GM21360 (cell line): ENCODE results near the gene SLC44A3.
A peak's percentile ranks its signal among the peaks of the same experiment; 100 is the strongest.

Source experiments
- ATAC-seq: cut with Tn5 transposase; IDR thresholded peaks from one replicate; pipeline ENCODE4 v1.9.1; 2021; ENCODE audit warnings: mild to moderate bottlenecking, moderate library complexity; ENCODE audit not compliant: unreplicated experiment

SLC44A3 gene

DNA sequence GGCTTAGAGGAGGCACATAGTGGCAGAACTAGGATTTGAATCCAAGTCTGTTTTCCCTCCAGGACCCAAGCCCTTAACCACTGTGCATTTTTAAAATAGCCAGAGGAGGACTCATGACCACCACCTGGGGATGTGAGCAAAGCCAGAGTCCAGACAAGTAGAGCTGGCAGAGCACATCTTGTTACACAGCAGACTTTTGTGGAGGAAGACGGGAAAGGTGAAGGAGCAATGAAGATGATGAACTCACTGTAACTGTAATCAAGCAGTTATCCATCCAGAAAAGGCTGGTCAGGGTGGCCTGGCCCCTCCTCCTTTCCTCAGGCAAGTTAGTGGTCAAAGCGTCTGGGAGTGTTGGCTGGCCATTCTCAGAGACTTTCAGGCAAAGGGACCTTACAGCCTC, 50.9 kb downstream of the SLC44A3 start:
- ATAC-seq = no peak

DNA sequence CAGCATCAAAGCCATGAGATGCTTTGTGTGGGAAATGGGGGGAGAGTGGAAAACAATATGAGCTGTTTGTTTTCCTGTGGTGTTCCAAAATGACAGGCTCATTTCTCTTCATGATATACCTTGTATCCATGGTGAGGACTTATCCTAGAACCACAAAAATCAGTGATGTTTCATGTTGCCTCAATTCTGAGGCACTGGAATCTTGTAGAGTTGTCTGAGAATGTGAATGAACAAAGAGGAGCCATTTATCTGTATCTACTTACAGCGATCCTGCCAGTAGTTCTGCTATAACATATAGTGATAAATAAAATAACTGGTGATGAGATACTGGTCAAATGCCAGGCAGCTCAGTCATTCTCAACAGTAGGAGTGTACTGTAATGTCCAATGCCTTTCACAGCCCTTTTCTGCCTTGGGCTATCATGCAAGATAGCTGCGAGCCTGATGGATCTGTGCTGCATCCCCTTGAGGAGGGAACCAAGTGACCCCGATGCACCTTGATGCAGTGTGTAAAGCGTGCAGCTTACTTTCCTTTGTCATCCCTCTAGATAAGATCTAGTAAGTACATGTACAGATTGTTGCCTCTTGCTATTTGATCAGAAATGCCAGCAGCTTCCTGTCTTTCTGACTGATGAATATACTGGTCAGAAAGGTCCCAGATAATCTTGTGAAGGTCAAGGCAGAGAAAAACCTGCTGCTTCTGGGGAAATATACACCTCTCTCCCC, 52.8 kb downstream of the SLC44A3 start:
- ATAC-seq = no peak

DNA sequence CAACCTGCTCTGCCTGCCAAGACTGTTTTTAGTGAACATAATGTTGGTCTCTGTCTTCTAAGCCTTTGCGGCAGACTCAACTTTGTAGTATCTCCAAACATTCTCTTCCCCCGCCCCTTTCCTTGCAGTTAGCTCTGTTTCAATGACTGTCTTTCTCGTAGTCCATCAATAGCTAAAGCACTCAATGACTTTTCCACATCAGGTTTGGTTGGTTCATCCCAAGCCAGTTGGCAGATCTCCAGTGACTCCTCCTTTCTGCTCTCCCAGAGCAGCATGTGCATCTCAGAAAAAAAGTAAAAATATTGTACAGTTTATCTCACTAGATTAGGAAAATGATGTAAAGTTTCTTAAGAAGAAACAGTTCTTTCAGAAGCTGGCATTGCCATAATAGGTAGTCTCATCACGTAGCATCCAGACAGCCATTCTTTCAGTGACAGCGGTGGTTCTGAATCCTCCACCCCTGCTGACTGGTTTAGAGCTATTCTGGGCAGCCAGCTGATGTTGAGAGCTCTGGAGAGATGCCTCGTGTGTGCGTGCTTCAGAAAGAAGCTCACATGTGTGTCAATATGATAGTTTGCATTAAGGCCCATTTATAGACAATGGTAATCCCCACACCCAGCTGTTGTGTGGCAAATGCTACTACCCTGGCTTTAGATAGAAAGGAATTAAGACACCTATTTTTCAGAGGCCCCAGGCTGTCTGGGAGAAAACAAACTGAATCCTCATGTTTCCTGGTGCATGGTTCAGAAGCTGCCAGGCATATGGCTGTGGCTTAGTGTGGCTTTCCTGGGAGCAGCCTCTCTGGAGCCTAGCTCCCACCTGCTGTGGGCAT, 53.6 kb downstream of the SLC44A3 start:
- ATAC-seq = peak; percentile 49

DNA sequence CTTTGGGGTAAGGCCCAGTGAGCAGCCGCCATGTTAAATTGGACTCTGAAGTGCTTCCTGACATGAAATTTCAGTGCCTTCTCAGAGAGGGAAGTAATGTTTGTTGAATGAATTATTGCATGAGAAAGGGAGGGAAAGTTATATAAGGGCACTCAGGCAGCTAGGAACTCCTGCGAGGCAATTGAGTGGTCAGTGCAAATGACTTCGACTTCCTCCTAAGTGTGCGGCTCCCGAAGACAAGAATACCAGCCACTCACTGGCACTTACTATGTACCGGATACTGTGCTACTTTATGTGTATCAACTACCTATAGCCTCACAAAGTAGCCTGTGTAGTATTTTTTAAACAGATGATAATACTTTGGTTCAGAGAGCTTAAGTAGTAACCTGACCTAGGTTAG, 54.3 kb downstream of the SLC44A3 start:
- ATAC-seq = no peak

DNA sequence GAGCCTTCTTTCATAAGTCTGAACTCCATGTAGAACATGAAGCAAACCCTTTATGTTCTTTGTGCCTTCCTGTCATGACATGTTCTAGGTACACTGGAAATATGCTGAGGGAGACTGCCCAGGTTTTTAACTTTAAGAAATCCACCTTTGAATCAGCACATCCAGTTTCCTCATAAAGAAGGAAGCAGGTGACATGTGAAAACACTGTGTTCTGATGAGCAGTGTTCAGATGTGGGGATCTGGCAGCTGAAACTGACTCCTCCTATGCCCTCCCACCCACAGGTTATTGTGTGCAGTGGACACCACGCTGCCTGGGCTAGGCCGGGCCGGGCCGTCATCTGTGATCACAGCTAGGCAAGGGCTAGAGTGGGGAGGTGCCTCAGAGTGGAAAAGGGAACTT, 55.6 kb downstream of the SLC44A3 start:
- ATAC-seq = no peak

DNA sequence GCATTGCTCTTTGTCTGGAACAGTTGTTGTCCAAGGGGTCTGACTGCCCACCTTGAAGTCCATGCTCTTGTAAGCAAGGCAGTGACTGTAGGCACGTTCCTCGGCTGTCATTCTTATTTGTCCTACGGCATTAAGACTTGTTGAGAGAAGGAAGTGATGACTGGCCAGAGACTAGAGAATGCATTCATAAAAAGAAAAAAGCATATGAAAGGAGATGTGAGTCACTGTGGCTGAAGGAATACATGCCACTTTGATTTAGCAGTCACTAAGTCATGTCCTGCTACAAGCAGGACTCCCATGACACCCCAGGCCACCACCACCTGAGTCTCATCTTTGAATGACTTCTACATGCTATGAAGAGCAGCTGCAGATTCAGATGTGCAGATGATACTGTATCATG, 56.2 kb downstream of the SLC44A3 start:
- no peak for ATAC-seq

DNA sequence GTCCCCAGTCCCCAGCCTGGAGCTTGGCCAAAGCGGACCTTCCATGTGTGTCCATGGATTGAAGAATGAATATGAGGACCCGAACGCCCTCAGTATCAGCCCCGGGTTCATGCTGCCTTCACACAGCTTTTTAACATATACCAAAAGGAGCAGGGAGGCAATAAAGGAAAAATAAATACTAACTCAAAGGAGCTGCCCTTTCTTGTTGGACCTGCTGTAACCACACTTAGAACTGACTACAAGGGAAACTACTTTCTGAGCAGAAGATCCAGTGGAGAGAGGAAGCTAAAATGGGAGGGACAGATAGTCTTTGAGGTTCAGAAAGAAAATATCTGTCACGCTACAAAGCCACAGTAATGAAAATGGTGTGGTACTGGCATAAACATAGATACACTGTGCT, 58.2 kb downstream of the SLC44A3 start:
- no peak for ATAC-seq

DNA sequence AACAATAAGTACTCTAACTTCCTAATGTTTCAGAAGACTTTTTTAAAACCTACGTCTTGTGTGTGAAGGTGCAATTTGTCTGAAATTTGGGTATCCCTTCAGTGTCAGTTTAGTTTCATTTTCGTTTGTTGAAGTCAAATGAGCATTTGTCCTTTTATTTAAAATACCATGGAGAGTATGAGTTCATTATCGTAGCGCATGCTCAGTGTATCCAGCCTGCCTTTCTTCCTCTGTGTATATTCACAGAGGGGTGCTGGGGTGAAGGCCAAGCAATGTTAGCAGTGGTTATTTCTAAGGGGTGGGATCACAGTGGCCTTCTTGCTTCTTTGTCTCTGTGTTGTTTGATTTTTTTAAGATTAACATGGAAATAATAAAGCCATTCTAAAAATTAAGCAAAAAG, 63.5 kb downstream of the SLC44A3 start:
- peak; percentile 51 for ATAC-seq

DNA sequence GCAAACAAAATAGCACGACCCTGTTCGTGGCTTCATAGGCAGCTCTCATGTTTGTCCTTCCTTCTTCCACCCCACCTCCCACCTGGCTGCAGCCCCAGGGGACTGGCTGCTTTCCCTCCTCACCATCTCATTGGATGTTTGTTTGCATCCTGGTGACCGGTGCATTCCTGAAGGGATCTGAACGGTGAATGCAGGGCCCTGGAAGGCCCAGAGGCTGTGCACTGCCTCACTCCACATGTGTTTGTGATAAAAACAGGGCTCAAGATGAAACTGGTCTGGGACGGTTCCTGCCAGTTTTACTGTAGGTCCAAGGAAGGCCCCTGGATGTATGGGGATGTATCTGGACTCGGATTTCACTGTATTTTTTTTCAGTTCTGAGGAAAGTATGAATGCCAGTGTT, 63.9 kb downstream of the SLC44A3 start:
- ATAC-seq = no peak

DNA sequence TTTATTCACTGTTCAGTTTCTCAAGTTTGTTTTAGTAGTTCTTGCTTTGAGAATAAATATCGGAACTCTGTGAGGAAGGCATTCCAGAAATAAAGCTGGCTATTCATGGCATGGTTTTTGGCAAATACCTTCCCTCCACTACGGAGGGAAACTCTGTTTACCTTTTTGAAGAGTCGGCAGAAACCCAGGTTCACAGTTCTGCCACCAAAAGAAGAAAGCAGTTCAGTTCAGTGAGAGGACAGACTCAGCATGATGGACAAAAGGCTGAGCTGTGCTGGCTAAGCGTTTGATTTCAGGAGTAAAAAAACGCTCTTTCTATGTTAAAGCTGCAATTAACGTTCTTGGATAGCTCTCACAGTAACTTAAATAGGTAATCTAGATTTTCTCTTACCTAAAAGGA, 64.3 kb downstream of the SLC44A3 start:
- no peak for ATAC-seq

DNA sequence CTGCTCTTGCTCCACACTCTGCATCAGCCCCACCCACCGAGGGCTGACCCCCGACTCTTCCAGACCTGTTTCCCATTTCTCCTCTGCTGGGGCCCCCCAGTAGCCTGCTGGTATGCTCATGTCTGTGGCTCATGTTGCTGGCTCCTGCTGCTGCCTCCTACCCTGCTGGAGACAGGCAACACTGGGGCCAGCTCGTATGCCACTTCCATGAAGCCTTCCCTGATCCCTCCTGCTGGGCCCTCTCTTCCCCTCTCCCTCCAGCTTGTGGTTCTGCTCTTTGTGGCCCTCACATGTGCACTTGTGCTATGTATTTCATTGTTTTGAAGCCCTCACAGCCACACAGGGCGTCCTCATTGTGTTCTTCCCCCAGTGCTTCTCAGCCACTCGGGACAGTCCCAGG, 66.2 kb downstream of the SLC44A3 start:
- no peak for ATAC-seq

DNA sequence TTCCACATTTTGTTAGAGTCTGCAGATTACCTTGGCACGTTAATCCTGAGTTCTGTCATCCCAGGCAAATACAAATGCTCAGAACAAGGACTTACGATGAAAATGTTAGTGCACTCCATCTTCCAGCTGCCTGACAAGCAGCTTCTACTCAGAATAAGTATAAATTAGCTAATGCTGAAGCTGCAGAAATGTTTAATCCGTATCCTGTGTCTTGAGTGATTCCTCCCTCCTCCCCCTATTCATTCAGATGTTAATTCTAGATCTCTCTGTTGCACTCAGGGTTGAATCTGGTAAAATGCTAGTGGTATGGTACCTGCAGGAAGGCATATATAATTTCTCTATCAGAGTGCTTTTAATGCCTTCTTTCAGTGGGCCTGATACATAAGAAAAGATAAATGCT, 66.9 kb downstream of the SLC44A3 start:
- ATAC-seq = no peak

DNA sequence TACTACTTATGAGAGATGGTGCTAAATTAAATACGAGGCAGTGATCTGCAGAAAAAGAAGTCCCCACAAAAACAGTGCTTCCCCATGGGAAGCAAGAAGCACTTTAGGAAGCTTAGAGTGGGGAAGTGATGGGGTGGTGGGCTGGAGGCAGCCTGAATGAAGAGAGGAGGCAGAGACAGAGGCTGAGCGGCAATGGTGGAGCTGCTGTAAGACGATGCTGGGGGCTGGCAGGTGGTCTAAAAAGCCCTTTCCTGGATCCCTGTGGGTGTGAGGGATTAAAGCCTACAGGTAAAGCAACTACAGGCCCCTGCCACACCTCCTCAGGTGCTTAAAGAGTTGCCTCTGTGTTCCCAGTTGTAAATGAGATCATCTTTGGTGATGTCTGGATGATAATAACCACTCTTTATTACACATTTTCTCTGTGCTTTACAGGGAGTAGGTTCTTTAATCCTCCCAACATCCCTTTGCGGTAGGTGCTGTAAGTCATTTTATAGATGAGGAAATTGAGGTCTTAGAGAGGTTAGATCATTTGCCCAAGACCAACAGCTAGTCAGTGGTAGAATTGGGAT, 67.5 kb downstream of the SLC44A3 start:
- ATAC-seq = no peak

DNA sequence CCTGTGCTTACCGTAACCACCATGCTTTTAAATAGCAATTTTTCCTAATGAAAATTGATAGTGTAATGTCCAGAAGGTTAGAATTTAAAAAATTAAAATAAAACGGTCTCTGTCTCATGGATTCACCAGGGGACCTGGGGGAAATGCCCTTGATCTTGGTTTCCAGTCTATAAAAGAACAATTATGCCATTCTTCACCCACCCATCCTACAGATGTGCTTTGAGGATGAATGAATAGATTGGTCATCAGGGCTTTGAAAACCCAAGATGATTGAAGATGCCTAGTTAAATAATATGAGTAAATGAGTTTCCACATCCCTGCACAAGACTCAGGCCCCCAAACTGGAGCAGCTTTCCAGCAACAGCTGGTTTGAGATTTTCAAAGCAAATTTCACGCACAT, 68.0 kb downstream of the SLC44A3 start:
- ATAC-seq = no peak

DNA sequence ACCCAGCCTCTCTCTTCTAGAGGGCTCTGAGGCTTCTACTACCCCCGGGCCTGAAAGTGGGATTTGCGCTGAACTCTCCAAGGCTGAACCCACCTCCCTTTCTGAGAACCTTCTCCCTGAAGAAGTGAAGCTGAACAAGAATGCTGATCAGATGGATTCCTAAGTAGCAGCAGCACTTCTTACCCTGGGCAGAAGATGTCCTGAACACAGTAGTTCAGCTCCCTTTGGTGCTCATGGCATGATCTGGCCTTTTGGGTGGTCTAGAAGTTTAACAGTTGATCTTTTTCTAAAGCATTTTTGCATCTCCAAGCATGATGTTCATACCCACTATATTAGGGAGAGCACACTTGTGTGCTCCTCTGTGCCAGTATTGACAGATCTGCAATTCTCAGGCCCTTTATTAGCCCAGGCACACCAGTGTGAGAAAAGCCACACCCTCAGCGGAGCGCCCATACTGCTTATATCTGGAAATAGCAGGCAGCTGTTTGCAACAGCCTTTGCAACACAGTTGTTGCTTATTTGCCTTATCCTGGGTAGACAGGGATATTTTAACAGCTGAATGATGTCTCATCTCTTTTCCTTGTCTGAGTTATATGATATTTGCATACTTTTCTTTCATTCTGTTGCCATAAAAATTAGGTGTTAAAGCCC, 72.6 kb downstream of the SLC44A3 start:
- ATAC-seq = no peak

DNA sequence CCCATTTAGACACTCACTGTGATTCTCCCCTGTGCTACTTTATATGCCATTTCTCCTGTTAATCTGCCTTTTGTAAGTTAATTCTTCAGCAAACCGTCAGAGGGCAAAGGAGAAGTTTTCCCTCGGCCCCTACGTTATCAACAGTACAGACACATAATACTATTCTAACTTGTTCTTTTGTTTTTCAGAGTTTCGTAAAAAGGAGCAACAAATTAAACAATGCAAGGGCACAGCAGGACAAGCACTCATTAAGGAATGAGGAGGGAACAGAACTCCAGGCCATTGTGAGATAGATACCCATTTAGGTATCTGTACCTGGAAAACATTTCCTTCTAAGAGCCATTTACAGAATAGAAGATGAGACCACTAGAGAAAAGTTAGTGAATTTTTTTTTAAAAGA, 74.5 kb downstream of the SLC44A3 start:
- no peak for ATAC-seq

DNA sequence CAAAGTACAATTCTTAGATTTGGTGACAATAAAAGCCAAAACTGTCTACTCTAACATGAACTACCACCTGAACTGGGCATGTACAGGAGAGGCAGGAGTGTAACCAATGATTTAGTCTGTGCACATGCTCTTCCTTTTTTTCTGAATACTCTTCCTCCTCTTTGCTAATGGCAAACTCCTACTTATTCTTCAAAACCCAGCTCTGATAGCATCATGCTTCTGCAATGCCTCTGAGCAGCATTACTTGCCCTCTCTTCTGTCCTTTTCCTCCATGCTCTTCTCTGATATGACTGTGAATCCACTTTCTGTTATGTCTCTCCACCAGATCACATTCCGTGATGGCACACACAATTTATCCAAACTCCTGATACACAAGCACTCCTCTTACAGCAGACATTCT, 75.4 kb downstream of the SLC44A3 start:
- no peak for ATAC-seq

DNA sequence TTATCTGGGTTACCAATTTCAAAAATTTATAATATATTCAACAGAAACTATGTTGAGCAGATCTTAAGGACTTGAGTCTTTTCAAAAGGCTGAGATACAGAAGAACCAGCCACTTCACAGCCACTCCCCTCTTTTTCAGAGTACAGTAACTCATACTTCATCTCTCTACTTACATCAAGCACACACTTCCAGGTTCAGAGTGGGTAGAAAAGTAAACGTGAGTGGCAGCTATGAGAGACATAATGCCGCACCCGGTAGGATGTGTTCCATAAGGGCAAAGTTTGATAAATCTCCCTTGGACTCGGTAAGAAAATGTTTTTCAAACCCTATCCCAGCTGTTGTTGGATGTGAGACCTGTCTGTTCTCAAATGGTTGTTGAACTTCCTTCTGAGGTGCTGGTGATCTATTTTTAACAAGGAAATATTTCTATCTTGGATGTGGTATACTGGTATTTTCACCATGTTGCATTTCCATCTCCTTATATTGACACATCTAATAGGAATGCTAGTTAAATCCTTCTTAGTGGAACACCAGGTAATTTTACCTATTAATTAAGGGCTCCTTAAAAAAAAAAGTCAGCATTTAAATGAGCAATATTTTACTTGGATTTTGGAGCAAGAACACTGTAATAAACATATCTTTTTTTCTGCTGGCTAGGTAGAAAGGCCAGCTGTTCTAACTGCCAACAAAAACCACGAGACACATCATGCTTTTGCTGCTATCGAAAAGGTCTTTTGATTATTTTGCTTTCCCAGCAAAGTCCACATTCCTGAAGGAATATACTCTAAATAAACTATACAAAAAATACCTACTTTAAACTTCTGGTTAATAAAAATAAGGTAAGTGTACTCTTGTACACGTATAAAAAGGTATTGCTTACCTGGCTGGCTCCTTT, 78.6 kb downstream of the SLC44A3 start:
- ATAC-seq = no peak

DNA sequence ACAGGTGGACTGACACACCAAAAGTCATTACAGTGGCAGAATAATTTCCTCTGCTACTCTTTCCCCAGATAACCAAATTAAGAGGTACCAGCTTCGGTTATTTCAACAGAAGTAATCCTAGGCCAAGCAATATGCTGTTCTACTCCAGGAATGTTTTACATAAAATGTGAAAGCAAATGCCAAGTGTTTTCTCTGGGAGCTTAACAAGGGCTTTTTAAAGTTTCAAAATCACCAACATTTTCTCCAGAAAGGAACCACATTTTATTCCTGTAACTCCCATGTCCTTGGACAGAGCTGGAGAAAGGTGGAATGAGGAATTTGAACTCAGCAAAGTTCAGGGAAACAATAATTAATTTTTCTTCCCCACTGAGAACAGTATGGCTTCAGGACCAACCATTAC, 79.6 kb downstream of the SLC44A3 start:
- ATAC-seq = no peak

DNA sequence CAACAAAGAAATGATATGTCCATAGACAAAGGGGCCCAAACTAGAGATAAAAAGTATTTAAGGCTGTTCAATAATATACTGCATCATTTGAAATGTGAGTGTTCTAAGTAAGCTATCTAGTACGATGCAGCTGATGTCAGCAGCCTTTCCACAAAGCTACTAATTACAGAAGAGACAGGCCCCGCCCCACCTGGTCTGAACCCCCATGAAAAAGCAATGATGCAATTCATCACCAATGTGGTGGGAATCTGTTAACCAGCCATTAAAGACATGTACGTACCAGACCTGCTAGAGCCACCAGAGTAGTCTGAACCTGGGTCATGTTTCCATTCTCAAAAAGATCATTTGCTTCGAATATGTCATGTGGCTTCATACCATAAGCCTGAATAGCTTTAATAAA, 81.7 kb downstream of the SLC44A3 start:
- ATAC-seq = no peak
